ENCODE results near the gene SMARCA4. TPM values are rescaled to one million over a fixed set of nuclear protein-coding genes. Genes with fewer than 3 reads are reported as not detected.

The SMARCA4 gene
- total RNA-seq, 1 experiment from 2014 or later, result 36.2 TPM

DNA sequence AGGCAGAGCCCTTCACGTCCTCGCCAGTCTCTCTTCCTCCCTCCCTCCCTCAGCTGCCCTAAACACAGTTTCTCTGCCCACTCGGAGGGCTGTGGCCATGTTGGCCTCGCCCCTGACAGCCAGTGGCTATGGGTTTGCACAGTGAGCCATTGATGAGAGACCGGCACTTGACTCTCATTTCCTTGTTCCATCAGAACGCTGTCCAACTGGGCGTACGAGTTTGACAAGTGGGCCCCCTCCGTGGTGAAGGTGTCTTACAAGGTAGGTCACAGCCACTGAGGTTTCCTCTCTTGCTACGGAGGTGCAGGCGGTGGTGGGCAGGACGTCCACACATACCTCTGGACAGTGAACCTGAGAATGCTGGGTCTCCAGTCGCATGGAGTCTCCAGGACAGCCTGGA, 57.9 kb downstream of the SMARCA4 start:
- Histone ChIP-seq H3K4me3 (ENCODE audit: low read depth in 2 of 2, low read length in 2 of 2) (no peak overlapping the region), H3K4me1 (ENCODE audit: control insufficient read depth, insufficient read depth, low read length) (no peaks in the 10 kb centered on the region), H3K27me3 (ENCODE audit: control insufficient read depth, insufficient read depth, low read length) (no peaks in the 10 kb centered on the region), H3K36me3 (ENCODE audit: control insufficient read depth, insufficient read depth, low read length) (no peaks in the 10 kb centered on the region), H3K9me3 (ENCODE audit: control insufficient read depth, insufficient read depth, low read depth, low read length) (no peaks in the 10 kb centered on the region), H3K27ac (ENCODE audit: low read length) (no peak overlapping the region)
- no TSS peak for BruUV-seq (replicated peaks)
- CTCF ChIA-PET, result no interaction called here
- POLR2A ChIA-PET, result no interaction called here
- intact Hi-C loops (cut with micrococcal nuclease; ENCODE audit: unreplicated experiment), result no loop called here
- TF ChIP-seq, protein P1, sequence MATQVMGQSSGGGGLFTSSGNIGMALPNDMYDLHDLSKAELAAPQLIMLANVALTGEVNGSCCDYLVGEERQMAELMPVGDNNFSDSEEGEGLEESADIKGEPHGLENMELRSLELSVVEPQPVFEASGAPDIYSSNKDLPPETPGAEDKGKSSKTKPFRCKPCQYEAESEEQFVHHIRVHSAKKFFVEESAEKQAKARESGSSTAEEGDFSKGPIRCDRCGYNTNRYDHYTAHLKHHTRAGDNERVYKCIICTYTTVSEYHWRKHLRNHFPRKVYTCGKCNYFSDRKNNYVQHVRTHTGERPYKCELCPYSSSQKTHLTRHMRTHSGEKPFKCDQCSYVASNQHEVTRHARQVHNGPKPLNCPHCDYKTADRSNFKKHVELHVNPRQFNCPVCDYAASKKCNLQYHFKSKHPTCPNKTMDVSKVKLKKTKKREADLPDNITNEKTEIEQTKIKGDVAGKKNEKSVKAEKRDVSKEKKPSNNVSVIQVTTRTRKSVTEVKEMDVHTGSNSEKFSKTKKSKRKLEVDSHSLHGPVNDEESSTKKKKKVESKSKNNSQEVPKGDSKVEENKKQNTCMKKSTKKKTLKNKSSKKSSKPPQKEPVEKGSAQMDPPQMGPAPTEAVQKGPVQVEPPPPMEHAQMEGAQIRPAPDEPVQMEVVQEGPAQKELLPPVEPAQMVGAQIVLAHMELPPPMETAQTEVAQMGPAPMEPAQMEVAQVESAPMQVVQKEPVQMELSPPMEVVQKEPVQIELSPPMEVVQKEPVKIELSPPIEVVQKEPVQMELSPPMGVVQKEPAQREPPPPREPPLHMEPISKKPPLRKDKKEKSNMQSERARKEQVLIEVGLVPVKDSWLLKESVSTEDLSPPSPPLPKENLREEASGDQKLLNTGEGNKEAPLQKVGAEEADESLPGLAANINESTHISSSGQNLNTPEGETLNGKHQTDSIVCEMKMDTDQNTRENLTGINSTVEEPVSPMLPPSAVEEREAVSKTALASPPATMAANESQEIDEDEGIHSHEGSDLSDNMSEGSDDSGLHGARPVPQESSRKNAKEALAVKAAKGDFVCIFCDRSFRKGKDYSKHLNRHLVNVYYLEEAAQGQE (IDR thresholded peaks at IDR 0.05; ENCODE audit: insufficient read depth in 1 of 2, low read depth in 2 of 2, low read length in 1 of 2), result no peak
- TF ChIP-seq POLR2AphosphoS5 (IDR thresholded peaks at IDR 0.05; ENCODE audit: low read depth, low read length) (no peak), TCF7L2 (IDR thresholded peaks at IDR 0.05; ENCODE audit: low read depth, low read length) (no peak), SIN3A (IDR thresholded peaks at IDR 0.05; ENCODE audit: borderline replicate concordance, insufficient read depth, low read depth, low read length) (no peak)
- TF ChIP-seq, protein P2, sequence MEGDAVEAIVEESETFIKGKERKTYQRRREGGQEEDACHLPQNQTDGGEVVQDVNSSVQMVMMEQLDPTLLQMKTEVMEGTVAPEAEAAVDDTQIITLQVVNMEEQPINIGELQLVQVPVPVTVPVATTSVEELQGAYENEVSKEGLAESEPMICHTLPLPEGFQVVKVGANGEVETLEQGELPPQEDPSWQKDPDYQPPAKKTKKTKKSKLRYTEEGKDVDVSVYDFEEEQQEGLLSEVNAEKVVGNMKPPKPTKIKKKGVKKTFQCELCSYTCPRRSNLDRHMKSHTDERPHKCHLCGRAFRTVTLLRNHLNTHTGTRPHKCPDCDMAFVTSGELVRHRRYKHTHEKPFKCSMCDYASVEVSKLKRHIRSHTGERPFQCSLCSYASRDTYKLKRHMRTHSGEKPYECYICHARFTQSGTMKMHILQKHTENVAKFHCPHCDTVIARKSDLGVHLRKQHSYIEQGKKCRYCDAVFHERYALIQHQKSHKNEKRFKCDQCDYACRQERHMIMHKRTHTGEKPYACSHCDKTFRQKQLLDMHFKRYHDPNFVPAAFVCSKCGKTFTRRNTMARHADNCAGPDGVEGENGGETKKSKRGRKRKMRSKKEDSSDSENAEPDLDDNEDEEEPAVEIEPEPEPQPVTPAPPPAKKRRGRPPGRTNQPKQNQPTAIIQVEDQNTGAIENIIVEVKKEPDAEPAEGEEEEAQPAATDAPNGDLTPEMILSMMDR (IDR thresholded peaks at IDR 0.05), result no peak
- in situ Hi-C loops (cut with HindIII; ENCODE audit: low pct_unique_long_range_greater_than_20kb, low sequenced_read_pairs), result no loop called here
- ATAC-seq, result no peak
- no peak for DNase-seq (ENCODE audit: low read depth, low spot score)

DNA sequence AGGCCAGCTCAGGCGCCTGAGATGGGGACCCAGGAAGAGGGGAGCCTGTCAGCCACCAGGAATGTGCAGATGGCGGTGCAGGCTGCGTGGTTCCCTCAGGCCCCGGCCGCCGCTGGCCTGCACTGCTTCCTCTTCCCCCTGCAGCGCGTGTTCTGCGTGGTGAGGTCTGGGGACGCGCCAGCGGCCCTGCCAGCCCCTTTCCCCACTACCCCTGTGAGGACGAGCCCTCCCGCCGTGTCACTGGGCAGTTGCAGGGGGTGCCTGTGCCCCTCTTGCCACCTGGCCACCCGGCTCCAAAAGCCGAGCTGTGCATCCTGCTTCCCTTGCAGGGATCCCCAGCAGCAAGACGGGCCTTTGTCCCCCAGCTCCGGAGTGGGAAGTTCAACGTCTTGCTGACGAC, 58.4 kb downstream of the SMARCA4 start:
- Histone ChIP-seq H3K36me3 (ENCODE audit: control insufficient read depth, insufficient read depth, low read length) (no peaks in the 10 kb centered on the region), H3K27me3 (ENCODE audit: control insufficient read depth, insufficient read depth, low read length) (no peaks in the 10 kb centered on the region), H3K9me3 (ENCODE audit: control insufficient read depth, insufficient read depth, low read depth, low read length) (no peaks in the 10 kb centered on the region), H3K4me1 (ENCODE audit: control insufficient read depth, insufficient read depth, low read length) (no peaks in the 10 kb centered on the region), H3K27ac (ENCODE audit: low read length) (no peak overlapping the region), H3K4me3 (ENCODE audit: low read depth in 2 of 2, low read length in 2 of 2) (no peak overlapping the region)
- BruUV-seq (replicated peaks), result no TSS peak
- intact Hi-C loops (cut with micrococcal nuclease; ENCODE audit: unreplicated experiment), result no loop called here
- in situ Hi-C loops (cut with HindIII; ENCODE audit: low pct_unique_long_range_greater_than_20kb, low sequenced_read_pairs), result no loop called here
- DNase-seq (ENCODE audit: low read depth, low spot score), result no peak
- ATAC-seq, result no peak
- ChIA-PET CTCF (no interaction called here), POLR2A (no interaction called here)
- TF ChIP-seq TCF7L2 (IDR thresholded peaks at IDR 0.05; ENCODE audit: low read depth, low read length) (no peak), POLR2AphosphoS5 (IDR thresholded peaks at IDR 0.05; ENCODE audit: low read depth, low read length) (no peak), SIN3A (IDR thresholded peaks at IDR 0.05; ENCODE audit: borderline replicate concordance, insufficient read depth, low read depth, low read length) (no peak)
- TF ChIP-seq, protein P1 (IDR thresholded peaks at IDR 0.05; ENCODE audit: insufficient read depth in 1 of 2, low read depth in 2 of 2, low read length in 1 of 2), result no peak
- TF ChIP-seq, protein P2 (IDR thresholded peaks at IDR 0.05), result no peak

All from Panc1 (cell line).